ENCODE measurements around the gene SERPINA10. TPM values are rescaled to one million over a fixed set of nuclear protein-coding genes. Genes with fewer than 3 reads are reported as not detected.
"Not testable (repeated sequence)": the region's sequence is repeated elsewhere in the genome, so short reads cannot be mapped to it uniquely, and the experiment has no call there.

Gene SERPINA10
- total RNA-seq, 1 donor from 2014 or later: not detected

- DNase-seq (ENCODE audit: extremely low read depth, low read depth, low spot score): no peak
Measured at GRCh38 chr14:94313991-94314655, 21.1 kb upstream of the SERPINA10 start.

GRCh38 chr14:94312481-94313246, 19.6 kb upstream of the SERPINA10 start:
- DNase-seq (ENCODE audit: extremely low read depth, low read depth, low spot score): no peak

DNA sequence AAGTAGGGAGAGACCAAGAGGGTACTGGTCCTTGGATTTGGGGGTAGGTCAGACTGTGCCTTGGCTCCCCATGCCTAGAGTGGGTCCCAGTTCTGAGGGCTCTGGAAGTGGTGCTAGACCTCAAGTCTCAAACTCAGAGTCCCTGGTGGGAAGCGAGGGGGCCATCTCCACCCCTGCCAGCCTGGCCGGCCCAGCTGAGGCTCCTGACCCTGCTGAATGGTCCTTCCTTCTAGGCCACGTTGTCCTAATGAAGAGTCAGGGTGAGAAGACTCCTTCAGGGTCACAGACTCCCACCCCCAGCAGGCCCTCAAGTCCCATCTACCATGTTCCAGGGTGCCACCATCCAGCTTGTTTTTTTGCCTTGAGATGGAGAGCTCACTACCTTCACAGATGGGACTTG, 17.2 kb upstream of the SERPINA10 start:
- DNase-seq (ENCODE audit: extremely low read depth, low read depth, low spot score): no peak

- DNase-seq (ENCODE audit: extremely low read depth, low read depth, low spot score): no peak
Measured at GRCh38 chr14:94309721-94310120, 16.7 kb upstream of the SERPINA10 start.

- no peak for DNase-seq (ENCODE audit: extremely low read depth, low read depth, low spot score)
Measured at GRCh38 chr14:94307410-94307992, 14.4 kb upstream of the SERPINA10 start.

GRCh38 chr14:94306047-94306978, 13.2 kb upstream of the SERPINA10 start:
- DNase-seq (ENCODE audit: extremely low read depth, low read depth, low spot score): no peak

- no peak for DNase-seq (ENCODE audit: extremely low read depth, low read depth, low spot score)
Measured at GRCh38 chr14:94305620-94306019, 12.6 kb upstream of the SERPINA10 start.

DNA sequence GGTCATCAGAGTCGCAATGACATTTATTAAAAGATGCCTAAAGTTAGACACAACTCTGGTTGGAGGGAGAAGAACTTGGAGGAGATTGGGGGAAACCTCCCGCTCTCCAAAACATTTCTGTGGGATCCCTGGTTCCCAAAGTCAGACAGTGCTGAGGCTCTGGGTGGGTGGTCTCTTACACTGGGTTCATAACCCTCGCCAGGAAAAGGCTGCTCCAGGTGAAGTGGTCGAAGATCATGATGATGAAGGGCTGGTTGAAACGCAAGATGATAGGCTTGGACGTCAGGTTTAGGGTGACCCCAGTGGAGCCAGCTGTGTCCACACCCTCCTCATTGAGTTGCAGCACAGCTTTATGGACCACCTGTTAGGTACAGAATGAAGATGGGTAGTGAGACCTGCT, 11.2 kb upstream of the SERPINA10 start:
- DNase-seq (ENCODE audit: extremely low read depth, low read depth, low spot score): no peak

DNA sequence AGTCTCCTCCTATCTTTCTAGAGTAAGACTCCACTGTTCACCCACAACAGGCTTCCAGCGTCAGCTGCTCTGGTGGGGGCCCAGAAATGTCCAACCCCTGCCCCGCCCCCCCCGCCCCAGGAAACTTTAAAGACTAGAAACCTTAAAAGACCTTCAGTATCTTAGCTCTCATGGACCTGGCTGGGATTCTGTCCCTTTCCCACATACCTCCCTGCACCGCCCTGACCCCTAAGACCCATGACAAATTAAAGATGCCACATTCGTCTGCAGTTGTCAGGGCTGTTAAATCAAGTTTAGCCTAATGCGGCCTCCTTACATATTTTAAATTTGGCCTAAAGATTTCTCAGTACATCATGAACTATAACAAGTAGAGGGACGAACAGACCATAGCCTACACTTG, 10.0 kb upstream of the SERPINA10 start:
- no peak for DNase-seq (ENCODE audit: extremely low read depth, low read depth, low spot score)

- DNase-seq (ENCODE audit: extremely low read depth, low read depth, low spot score): no peak
Measured at GRCh38 chr14:94298130-94298529, 5.1 kb upstream of the SERPINA10 start.

DNA sequence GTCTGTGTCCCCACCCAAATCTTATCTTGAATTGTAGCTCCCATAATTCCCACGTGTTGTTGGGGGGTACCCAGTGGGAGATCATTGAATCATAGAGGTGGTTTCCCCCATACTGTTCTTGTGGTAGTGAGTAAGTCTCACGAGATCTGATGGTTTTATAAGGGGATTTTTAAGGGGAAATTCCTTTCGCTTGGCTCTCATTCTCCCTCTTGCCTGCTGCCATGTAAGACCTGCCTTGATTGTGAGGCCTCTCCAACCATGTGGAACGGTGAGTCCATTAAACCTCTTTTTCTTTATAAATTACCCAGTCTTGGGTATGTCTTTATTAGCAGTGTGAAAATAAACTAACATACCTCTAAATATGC, 3.1 kb upstream of the SERPINA10 start:
- DNase-seq (ENCODE audit: extremely low read depth, low read depth, low spot score): not testable (repeated sequence)

- no peak for DNase-seq (ENCODE audit: extremely low read depth, low read depth, low spot score)
Measured at GRCh38 chr14:94295360-94296180, 2.5 kb upstream of the SERPINA10 start.

- no peak for DNase-seq (ENCODE audit: extremely low read depth, low read depth, low spot score)
Measured at GRCh38 chr14:94293578-94293924, 483 bp upstream of the SERPINA10 start.

- DNase-seq (ENCODE audit: extremely low read depth, low read depth, low spot score): no peak
Measured at GRCh38 chr14:94292526-94292871, 569 bp downstream of the SERPINA10 start.

DNA sequence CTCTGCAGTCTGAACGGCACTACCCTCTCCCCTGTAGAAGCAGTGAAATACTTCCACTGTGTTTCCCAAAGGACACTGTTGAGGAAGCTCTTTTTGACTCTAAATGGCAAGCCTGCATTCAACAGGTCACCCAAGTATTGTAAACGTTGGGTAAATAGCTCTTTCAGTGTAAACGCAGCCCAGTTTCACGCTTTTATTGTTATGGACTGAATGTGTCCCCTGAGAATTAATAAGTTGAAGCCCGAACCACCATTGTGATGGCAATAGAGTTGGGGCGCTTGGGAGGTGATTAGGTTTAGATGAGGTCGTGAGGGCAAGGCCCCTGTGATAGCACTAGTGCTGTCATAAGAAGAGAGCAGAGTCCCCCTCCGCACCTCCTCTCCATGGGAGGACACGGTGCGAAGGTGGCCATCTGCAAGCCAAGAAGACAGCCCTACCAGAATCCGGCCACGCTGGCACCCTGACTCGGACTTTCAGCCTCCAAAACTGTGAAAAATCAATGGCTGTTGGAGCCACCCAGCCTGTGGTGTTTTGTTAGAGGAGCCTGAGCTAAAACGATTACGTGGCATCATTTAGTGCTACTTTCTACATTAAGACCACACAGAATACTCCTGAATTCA, 1.1 kb downstream of the SERPINA10 start:
- no peak for DNase-seq (ENCODE audit: extremely low read depth, low read depth, low spot score)

DNA sequence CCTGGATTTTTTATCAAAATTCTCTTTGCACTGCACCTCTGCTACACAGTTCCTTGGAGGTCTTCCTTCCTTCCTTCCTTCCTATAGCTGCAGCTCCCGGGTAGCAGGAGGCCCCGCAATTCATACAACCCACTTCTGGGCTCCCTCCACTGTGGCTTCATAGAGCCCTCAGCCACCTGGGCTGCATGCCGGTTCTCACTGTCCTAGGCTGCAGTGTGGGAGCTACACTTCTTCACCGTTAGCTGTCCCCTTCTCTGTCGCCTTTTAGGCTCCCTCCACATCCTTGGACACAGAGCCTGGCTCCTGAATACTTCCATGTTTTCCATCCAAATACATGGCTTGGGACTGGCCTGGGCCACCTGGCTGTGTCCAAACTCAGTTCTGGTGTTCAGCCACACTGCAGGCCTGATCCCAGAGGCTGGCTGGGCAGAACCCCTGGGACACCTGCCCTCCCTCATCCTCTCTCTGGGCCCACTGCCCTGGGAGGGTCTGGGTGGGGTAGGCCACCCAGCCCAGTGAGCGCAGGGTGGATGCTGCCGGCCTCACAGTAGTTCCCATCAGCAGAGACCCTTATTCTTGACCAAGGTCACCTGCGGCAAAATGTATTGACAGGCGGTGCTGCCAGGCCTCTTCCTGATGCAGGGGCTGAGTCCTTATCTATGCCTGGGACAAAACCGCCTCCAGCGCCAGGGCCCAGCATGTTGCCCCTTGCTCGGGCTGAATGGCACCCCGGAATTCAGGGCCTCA, 1.7 kb downstream of the SERPINA10 start:
- DNase-seq (ENCODE audit: extremely low read depth, low read depth, low spot score): no peak

- no peak for DNase-seq (ENCODE audit: extremely low read depth, low read depth, low spot score)
Measured at GRCh38 chr14:94290197-94290596, 2.9 kb downstream of the SERPINA10 start.

GRCh38 chr14:94288610-94289465, 4.2 kb downstream of the SERPINA10 start:
- no peak for DNase-seq (ENCODE audit: extremely low read depth, low read depth, low spot score)
